ENCODE results near the gene TMEM203. TPM values are rescaled to one million over a fixed set of nuclear protein-coding genes. Genes with fewer than 3 reads are reported as not detected.
"Not testable (repeated sequence)": the region's sequence is repeated elsewhere in the genome, so short reads cannot be mapped to it uniquely, and the experiment has no call there.

Gene TMEM203
- total RNA-seq, 1 donor from 2014 or later = 36.2 TPM

DNA sequence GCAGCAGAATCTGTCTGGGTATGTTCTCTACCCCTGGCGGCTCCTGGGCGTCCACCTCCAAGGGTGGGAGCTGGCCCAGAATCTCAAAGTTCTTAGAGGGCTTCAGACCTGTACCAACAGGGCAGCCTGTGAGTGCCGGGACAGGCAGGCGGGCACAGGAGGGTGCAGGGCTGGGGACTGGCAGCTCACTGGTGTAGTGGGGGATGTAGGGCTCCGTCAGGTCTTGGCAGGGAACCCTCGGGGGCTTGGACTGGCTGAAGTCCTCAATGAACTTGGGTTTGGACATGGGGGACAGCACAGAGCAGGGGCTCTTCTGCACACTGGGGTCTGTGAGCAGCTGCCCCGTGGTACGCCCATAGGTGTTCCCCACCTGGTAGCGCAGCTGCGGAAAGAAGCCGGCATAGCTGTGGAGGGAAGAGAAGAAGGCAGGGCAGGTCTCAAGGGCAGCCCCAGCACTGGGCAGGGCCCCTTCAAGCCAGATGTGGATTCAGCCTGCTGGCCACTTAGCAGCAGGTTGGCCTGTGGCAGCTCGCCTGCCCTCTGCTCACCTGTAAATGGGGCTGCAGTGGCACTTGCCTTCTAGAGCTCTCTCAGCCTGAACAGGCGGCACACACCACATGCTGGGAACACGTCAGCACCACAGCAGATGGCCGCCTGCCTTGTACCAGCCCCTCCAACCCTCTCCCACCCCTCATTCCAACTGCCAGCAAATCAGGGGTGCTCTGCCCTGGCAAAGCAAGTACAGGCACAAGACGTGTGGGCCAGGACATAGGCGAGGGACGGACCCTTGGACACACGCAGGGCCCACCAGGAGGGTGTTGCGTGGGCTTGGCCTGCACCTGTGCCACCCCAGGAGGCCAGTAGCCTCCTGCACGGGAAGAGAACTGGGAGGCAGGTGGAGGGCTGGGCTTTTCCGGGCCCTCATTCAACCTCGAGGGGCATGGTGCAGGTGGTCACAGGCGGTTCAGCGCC, 40.3 kb upstream of the TMEM203 start:
- no peaks in the 10 kb centered on the region for H3K9me3 Mint-ChIP-seq (ENCODE audit: low read depth)
- TF ChIP-seq, protein P1, sequence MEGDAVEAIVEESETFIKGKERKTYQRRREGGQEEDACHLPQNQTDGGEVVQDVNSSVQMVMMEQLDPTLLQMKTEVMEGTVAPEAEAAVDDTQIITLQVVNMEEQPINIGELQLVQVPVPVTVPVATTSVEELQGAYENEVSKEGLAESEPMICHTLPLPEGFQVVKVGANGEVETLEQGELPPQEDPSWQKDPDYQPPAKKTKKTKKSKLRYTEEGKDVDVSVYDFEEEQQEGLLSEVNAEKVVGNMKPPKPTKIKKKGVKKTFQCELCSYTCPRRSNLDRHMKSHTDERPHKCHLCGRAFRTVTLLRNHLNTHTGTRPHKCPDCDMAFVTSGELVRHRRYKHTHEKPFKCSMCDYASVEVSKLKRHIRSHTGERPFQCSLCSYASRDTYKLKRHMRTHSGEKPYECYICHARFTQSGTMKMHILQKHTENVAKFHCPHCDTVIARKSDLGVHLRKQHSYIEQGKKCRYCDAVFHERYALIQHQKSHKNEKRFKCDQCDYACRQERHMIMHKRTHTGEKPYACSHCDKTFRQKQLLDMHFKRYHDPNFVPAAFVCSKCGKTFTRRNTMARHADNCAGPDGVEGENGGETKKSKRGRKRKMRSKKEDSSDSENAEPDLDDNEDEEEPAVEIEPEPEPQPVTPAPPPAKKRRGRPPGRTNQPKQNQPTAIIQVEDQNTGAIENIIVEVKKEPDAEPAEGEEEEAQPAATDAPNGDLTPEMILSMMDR (IDR thresholded peaks at IDR 0.05; ENCODE audit: unreplicated experiment) = no peak

GRCh38 chr9:137244486-137245449, 39.3 kb upstream of the TMEM203 start:
- no peak for DNase-seq (ENCODE audit: low spot score, unreplicated experiment)
- H3K27ac Mint-ChIP-seq = no peak overlapping the region
- H3K4me3 Mint-ChIP-seq (ENCODE audit: low read depth) = no peak overlapping the region
- no peaks in the 10 kb centered on the region for H3K9me3 Mint-ChIP-seq (ENCODE audit: low read depth)
- H3K27me3 Mint-ChIP-seq = peaks cover 5% of the 10 kb centered on the region
- peaks cover 10% of the 10 kb centered on the region for H3K36me3 Mint-ChIP-seq (ENCODE audit: insufficient read depth)
- TF ChIP-seq, protein P1 (IDR thresholded peaks at IDR 0.05; ENCODE audit: unreplicated experiment) = no peak
- H3K4me1 Mint-ChIP-seq (ENCODE audit: low read depth) = peaks cover 13% of the 10 kb centered on the region

More for the DNA sequence above, 40.3 kb upstream of the TMEM203 start:
- Mint-ChIP-seq H3K36me3 (ENCODE audit: insufficient read depth) (peaks cover 10% of the 10 kb centered on the region), H3K27ac (no peak overlapping the region), H3K27me3 (peaks cover 5% of the 10 kb centered on the region), H3K4me3 (ENCODE audit: low read depth) (no peak overlapping the region), H3K4me1 (ENCODE audit: low read depth) (peaks cover 12% of the 10 kb centered on the region)
- DNase-seq (ENCODE audit: low spot score, unreplicated experiment) = no peak

DNA sequence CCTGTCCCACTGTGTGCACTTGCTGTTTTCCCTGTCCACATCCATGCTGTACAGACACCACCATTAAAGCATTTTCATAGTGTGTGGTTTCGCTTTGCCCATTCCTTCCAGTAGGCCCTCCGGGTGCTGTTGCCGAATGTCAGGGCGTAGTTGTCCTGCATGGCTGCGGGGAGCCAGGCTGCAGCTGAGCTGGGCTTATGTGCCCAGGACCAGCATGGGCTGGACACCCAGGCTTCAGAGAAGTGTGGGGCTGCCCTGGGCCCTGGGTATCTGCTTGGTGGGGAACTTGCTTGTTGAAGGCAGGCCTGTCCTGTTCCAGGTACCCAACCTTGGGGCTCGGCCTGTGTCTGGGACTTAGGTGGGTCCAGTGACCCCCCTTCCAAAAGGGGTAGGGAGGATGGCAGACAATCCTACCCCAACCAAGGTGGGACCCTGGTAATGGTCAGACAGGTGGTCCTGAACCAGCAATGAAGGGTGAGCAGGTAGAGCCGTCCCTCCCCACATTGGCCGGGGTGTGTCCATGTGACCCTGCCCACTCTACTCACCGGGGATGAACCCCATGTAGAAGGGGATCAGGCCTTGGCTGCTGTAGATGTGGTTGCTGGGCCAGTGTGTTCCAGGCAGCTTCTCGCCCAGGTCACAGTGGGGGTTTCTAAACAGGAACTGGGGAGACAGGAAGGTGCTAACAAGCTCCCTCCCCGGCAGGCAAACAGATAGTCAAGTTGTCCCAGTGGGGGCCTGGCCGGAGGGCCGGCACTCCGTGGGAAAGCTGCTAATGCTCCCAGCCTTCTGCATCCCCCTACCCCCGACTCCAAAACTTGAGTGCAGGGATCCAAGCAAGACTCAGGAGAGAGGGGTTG, 38.4 kb upstream of the TMEM203 start:
- no peak for DNase-seq (ENCODE audit: low spot score, unreplicated experiment)
- TF ChIP-seq, protein P1 (IDR thresholded peaks at IDR 0.05; ENCODE audit: unreplicated experiment) = no peak
- Mint-ChIP-seq H3K36me3 (ENCODE audit: insufficient read depth) (peaks cover 10% of the 10 kb centered on the region), H3K4me3 (ENCODE audit: low read depth) (peak overlapping the region; percentile 31), H3K27ac (no peak overlapping the region), H3K9me3 (ENCODE audit: low read depth) (no peaks in the 10 kb centered on the region), H3K4me1 (ENCODE audit: low read depth) (peaks cover 19% of the 10 kb centered on the region), H3K27me3 (peaks cover 5% of the 10 kb centered on the region)

DNA sequence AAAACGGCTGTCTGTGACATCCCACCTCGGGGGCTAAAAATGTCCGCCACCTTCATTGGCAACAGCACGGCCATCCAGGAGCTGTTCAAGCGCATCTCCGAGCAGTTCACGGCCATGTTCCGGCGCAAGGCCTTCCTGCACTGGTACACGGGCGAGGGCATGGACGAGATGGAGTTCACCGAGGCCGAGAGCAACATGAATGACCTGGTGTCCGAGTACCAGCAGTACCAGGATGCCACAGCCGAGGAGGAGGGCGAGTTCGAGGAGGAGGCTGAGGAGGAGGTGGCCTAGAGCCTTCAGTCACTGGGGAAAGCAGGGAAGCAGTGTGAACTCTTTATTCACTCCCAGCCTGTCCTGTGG, 37.8 kb upstream of the TMEM203 start:
- Mint-ChIP-seq H3K4me3 (ENCODE audit: low read depth) (peak overlapping the region; percentile 85), H3K4me1 (ENCODE audit: low read depth) (peaks cover 19% of the 10 kb centered on the region)
- H3K9me3 Mint-ChIP-seq (ENCODE audit: low read depth); H3K27me3 Mint-ChIP-seq; H3K27ac Mint-ChIP-seq; H3K36me3 Mint-ChIP-seq (ENCODE audit: insufficient read depth); DNase-seq (ENCODE audit: low spot score, unreplicated experiment): not testable (repeated sequence)
